Gastroesophageal sphincter (tissue), 4 donors: Measurements from ENCODE around the gene ZNF526. TPM values are rescaled to one million over a fixed set of nuclear protein-coding genes. Genes with fewer than 3 reads are reported as not detected.

Source experiments
- ATAC-seq: fragments of 150-250 bp; one replicate; pipeline ENCODE4 v1.9.1; 2016; ENCODE audit warnings: mild to moderate bottlenecking, moderate library complexity
- H3K27ac ChIP-seq, 4 donors: fragments of 200-600 bp; sonication (generic) in 3 of 4; 1 replicate in 3 of 4; 2 replicates in 1 of 4; pipeline ENCODE4 v1.5.1; 2016 to 2019
- H3K27me3 ChIP-seq: fragments of 200-600 bp; sonication (generic); one replicate; pipeline ENCODE4 v1.5.1; 2019
- H3K36me3 ChIP-seq, 2 donors: fragments of 200-600 bp; sonication (generic); one replicate each; pipeline ENCODE4 v1.5.1; 2019; ENCODE audit warnings: control low read depth in 1 of 2
- H3K4me1 ChIP-seq, 3 donors: fragments of 200-600 bp; sonication (generic); 1 replicate in 2 of 3; 2 replicates in 1 of 3; pipeline ENCODE4 v1.5.1; 2016 to 2019; ENCODE audit warnings: control low read depth in 2 of 3
- H3K4me3 ChIP-seq, 2 donors: fragments of 200-600 bp; sonication (generic); one replicate each; pipeline ENCODE4 v1.5.1; 2019; ENCODE audit warnings: mild to moderate bottlenecking in 1 of 2, moderate library complexity in 1 of 2
- H3K9me3 ChIP-seq, 3 donors: fragments of 200-600 bp; sonication (generic); one replicate each; pipeline ENCODE4 v1.5.1; 2017 to 2019; ENCODE audit warnings: control low read depth in 2 of 3
- EP300 ChIP-seq: sonication (generic); formaldehyde crosslinking; IDR thresholded peaks from one replicate; pipeline ENCODE4 v1.6.1; 2017; ENCODE audit warnings: antibody characterized with exemption, mild to moderate bottlenecking
- POLR2A ChIP-seq, 2 donors: fragments of 450-650 bp; IDR thresholded peaks; one replicate each; pipeline ENCODE4 v1.6.1; 2017; ENCODE audit warnings: antibody characterized with exemption in 2 of 2, mild to moderate bottlenecking in 2 of 2, moderate library complexity in 1 of 2
- POLR2AphosphoS5 ChIP-seq: sonication (generic); formaldehyde crosslinking; IDR thresholded peaks from one replicate; pipeline ENCODE4 v1.6.1; 2017; ENCODE audit warnings: antibody characterized with exemption
- WGBS, 2 donors: methylation state at CpG; one replicate each; pipeline ENCODE4 v1.1.5; 2018; ENCODE audit warnings: low coverage in 1 of 2; 5-methylcytosine and 5-hydroxymethylcytosine counted together
- total RNA-seq, 4 donors: library from RNA; depleted of rRNA; stranded (reverse); fragments of >200 nt; gene quantifications; one replicate each; pipeline ENCODE4 v1.1.0, GENCODE V29; 2016
- TF ChIP-seq, protein P1 (sequence below), 4 experiments: fragments of 200-600 bp in 2 of 4; fragments of 450-650 bp in 2 of 4; sonication (generic) in 1 of 4; IDR thresholded peaks; one replicate each; pipeline ENCODE4 v1.5.1; 2017 to 2019; ENCODE audit warnings: antibody characterized with exemption in 4 of 4, mild to moderate bottlenecking in 2 of 4, moderate library complexity in 2 of 4

The ZNF526 gene
- total RNA-seq, 4 donors from 2014 or later = 4.6 to 10.4 (median 7.8) TPM

- ATAC-seq = no peak
- Histone ChIP-seq H3K4me1 (peaks cover 0 to 31% (median 5%) of the 10 kb centered on the region in 3 donors), H3K4me3 (no peak overlapping the region), H3K36me3 (peaks cover 0 to 96% of the 10 kb centered on the region in 2 donors), H3K9me3 (no peaks in the 10 kb centered on the region), H3K27me3 (no peaks in the 10 kb centered on the region), H3K27ac (no peak overlapping the region)
- TF ChIP-seq, protein P1, sequence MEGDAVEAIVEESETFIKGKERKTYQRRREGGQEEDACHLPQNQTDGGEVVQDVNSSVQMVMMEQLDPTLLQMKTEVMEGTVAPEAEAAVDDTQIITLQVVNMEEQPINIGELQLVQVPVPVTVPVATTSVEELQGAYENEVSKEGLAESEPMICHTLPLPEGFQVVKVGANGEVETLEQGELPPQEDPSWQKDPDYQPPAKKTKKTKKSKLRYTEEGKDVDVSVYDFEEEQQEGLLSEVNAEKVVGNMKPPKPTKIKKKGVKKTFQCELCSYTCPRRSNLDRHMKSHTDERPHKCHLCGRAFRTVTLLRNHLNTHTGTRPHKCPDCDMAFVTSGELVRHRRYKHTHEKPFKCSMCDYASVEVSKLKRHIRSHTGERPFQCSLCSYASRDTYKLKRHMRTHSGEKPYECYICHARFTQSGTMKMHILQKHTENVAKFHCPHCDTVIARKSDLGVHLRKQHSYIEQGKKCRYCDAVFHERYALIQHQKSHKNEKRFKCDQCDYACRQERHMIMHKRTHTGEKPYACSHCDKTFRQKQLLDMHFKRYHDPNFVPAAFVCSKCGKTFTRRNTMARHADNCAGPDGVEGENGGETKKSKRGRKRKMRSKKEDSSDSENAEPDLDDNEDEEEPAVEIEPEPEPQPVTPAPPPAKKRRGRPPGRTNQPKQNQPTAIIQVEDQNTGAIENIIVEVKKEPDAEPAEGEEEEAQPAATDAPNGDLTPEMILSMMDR (IDR thresholded peaks at IDR 0.05) = no peak
- TF ChIP-seq POLR2A (IDR thresholded peaks at IDR 0.05) = no peak
- TF ChIP-seq POLR2AphosphoS5 = no peak
- TF ChIP-seq EP300 = no peak
- 78% methylated on average over 4 of the region's 5 CpGs for WGBS, 2 donors
Measured at GRCh38 chr19:42235181-42235580, 15.1 kb downstream of the ZNF526 start.

- no peak for ATAC-seq
- WGBS, 2 donors = 80 to 100% methylated on average over 1 to 2 of the region's 10 CpGs
Measured at GRCh38 chr19:42239544-42240220, 19.6 kb downstream of the ZNF526 start.

DNA sequence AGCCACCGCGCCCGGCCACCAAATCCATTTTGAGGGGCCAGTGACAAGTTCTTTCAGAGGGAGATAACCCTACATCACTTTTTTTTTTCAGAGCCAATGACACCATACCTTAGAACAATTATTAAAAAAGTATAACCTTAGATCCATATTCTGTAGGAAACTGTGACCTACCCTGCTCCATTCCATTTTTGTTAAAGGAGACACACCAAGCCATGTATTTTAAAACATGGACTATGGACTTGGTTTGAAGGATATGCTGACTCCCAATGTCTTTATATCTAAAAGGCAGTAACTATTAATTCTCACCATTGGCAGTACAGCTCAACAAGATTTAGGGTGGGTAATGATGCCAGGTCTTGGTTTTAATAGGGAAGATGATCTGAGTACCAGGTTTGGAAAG, 21.2 kb downstream of the ZNF526 start:
- peaks cover 5 to 66% (median 32%) of the 10 kb centered on the region in 3 donors for H3K4me1 ChIP-seq
- H3K36me3 ChIP-seq = peaks cover 0 to 36% of the 10 kb centered on the region in 2 donors
- H3K27me3 ChIP-seq = no peaks in the 10 kb centered on the region
- H3K4me3 ChIP-seq = peak overlapping the region; percentile 71 to 92
- peak overlapping the region in 2 of 4 donors; percentile 95 to 98 for H3K27ac ChIP-seq
- no peak for ATAC-seq
- TF ChIP-seq POLR2A (IDR thresholded peaks at IDR 0.05) = no peak
- TF ChIP-seq, protein P1 (IDR thresholded peaks at IDR 0.05) = no peak
- no peak for TF ChIP-seq EP300
- TF ChIP-seq POLR2AphosphoS5 = no peak
- 88% methylated on average over 3 of the region's 3 CpGs; no CpG with 5 or more reads in 1 of the 2 donors for WGBS, 2 donors
- H3K9me3 ChIP-seq = no peaks in the 10 kb centered on the region

More at GRCh38 chr19:42239544-42240220, 19.6 kb downstream of the ZNF526 start:
- Histone ChIP-seq H3K36me3 (peaks cover 0 to 52% of the 10 kb centered on the region in 2 donors), H3K27ac (no peak overlapping the region), H3K4me3 (no peak overlapping the region), H3K9me3 (no peaks in the 10 kb centered on the region), H3K4me1 (peaks cover 5 to 50% (median 18%) of the 10 kb centered on the region in 3 donors), H3K27me3 (no peaks in the 10 kb centered on the region)
- TF ChIP-seq EP300 = no peak
- no peak for TF ChIP-seq POLR2A (IDR thresholded peaks at IDR 0.05)
- TF ChIP-seq, protein P1 (IDR thresholded peaks at IDR 0.05) = no peak
- no peak for TF ChIP-seq POLR2AphosphoS5

- Histone ChIP-seq H3K27me3 (no peaks in the 10 kb centered on the region), H3K4me1 (peaks cover 5 to 72% (median 38%) of the 10 kb centered on the region in 3 donors), H3K27ac (peak overlapping the region; percentile 60 to 98 (median 96)), H3K36me3 (peaks cover 0 to 28% of the 10 kb centered on the region in 2 donors), H3K9me3 (no peaks in the 10 kb centered on the region), H3K4me3 (peak overlapping the region; percentile 71 to 92)
- WGBS, 2 donors = 0% methylated on average over 1 of the region's 49 CpGs; no CpG with 5 or more reads in 1 of the 2 donors
- ATAC-seq = no peak
- TF ChIP-seq POLR2A (IDR thresholded peaks at IDR 0.05) = no peak
- TF ChIP-seq EP300 = no peak
Measured at GRCh38 chr19:42242069-42242511, 22.0 kb downstream of the ZNF526 start.

DNA sequence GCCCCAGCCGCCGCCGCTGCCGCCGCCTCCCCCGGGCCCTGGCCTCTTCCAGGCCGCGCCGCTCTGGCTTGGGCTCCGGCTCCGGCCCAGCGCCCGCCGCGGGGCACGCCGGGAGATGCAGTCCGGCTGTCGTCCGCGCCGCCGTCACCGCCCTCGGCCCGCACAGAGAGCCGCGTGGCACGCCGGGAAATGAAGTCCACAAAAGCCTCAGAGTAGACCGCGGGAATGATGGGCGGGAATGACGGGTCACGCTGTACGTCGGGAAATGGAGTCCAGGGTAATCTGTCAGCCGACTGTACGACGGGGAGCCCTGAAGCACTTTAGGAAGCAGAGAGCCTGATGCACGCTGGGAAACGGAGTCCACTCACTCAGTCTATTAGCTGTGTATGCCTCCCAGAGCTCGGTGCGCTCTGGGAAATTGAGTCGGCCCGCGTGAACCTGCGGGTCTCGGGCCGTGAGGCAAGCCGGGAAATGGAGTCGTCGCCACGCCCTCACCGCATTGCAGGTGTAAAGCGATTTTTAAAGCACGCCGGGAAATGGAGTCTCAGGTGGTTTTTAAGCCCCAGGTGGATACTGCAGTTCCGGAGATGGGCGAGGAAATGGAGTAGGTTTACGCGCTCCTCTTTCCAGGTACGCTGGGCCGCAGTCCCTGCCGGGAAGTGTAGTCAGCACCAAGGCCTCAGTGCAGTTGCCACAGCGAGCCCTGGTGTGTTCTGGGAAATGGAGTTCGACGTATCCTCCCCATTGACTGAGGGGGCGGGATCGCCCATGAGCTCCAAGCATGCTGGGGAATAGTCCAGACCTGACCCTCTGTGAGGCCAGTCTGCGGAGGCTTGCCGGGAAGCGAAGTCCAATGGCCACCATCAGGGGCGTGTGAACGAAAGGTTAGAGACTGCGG, 22.6 kb downstream of the ZNF526 start, which contains the start of gene GSK3A:
GSK3A (minus strand) TSS at position 91 of the 898 bp plus-strand sequence. CDS start 137 bp downstream, outside the sequence.
- peaks cover 5 to 76% (median 38%) of the 10 kb centered on the region in 3 donors for H3K4me1 ChIP-seq
- TF ChIP-seq EP300 (no peak), POLR2AphosphoS5 (peak; percentile 91), POLR2A (IDR thresholded peaks at IDR 0.05) (peak; percentile 59 to 94)
- TF ChIP-seq, protein P1 (IDR thresholded peaks at IDR 0.05) = peak in 1 of 4 experiments; percentile 12

More for the DNA sequence above, 22.6 kb downstream of the ZNF526 start, which contains the start of gene GSK3A:
- Histone ChIP-seq H3K4me3 (peak within 1 kb of the TSS; percentile 71 to 92), H3K36me3 (peaks cover 0 to 24% of the 10 kb centered on the region in 2 donors), H3K9me3 (no peaks in the 10 kb centered on the region), H3K27ac (peak within 1 kb of the TSS; percentile 72 to 98 (median 96)), H3K27me3 (no peaks in the 10 kb centered on the region)
- WGBS, 2 donors = 0% methylated on average over 5 of the region's 76 CpGs
- peak; percentile 90 for ATAC-seq
